ENCODE results near the gene RILP. TPM values are rescaled to one million over a fixed set of nuclear protein-coding genes. Genes with fewer than 3 reads are reported as not detected.

RILP gene
- total and polyA plus RNA-seq, 10 of the 15 experiments (the other 5 are each of a cell fraction or from before 2014, with no cell fraction given), result 0.60 to 6.1 (median 3.3) TPM; not detected in 1

DNA sequence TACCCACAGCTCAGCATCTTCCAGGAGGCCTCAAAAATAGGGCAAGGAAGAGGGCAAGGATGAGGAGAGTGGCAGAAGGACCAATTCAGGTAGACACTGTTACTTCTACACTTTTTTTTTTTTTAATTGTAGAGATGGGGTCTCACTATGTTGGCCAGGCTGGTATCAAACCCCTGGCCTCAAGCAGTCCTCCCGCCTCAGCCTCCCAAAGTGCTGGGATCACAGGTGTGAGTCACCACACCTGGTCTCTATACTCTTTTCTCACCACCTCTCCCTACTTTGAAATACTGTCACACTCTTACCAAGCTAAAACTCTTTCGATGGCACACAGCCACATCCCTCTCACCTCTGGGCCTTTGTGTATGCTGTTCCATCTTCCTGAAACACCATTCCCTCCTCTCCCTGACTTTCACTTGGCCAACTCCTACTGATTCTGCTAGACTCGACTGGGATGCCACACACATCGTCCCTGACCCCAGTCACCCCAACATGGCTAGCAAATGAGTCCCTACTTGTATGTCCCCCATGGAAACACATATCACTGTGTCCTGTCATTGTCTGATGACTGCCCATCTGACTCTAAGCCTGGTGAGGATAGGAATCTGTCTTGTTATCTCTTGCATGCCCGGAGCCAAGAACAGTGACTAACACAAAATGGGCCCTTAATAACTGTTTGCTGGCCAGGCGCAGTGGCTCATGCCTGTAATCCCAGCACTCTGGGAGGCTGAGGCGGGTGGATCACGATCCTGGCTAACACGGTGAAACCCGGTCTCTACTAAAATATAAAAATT, 13.8 kb downstream of the RILP start:
- Histone ChIP-seq H3K27ac (ENCODE audit: control insufficient read depth, insufficient read depth) (no peak overlapping the region), H3K27me3 (replicated peaks in 1 of 2; ENCODE audit: control insufficient read depth in 2 of 2, insufficient read depth in 2 of 2, low read length in 1 of 2) (no peaks in the 10 kb centered on the region), H3K4me1 (ENCODE audit: control insufficient read depth, insufficient read depth, low read length) (peaks cover 10% of the 10 kb centered on the region), H4K20me1 (ENCODE audit: control insufficient read depth, insufficient read depth) (no peaks in the 10 kb centered on the region), H3K4me2 (ENCODE audit: control insufficient read depth, insufficient read depth) (no peak overlapping the region), H3K36me3 (ENCODE audit: control insufficient read depth in 2 of 2, insufficient read depth in 2 of 2, low read length in 1 of 2) (no peaks in the 10 kb centered on the region), H3K9me3 (replicated peaks; ENCODE audit: control insufficient read depth, insufficient read depth, low read length) (no peaks in the 10 kb centered on the region), H3K79me2 (ENCODE audit: control insufficient read depth, insufficient read depth, low read length) (no peaks in the 10 kb centered on the region), H3K9ac (ENCODE audit: control insufficient read depth, insufficient read depth, low read length) (no peak overlapping the region), H3K4me3 (no peak overlapping the region), H2AFZ (ENCODE audit: control insufficient read depth, low read depth, low read length) (no peak overlapping the region)
- RAD21 ChIA-PET (ENCODE audit: unreplicated experiment), result no interaction called here
- WGBS (ENCODE audit: insufficient coverage, insufficient replicate concordance, low lambda C conversion rate, missing lambda C conversion rate), result 74% methylated on average over 10 of the region's 10 CpGs
- no peak for DNase-seq (ENCODE audit: low read depth, low spot score)
- POLR2A ChIA-PET, result no interaction called here
- in situ Hi-C loops (cut with MboI) (no loop called here), intact Hi-C loops (cut with micrococcal nuclease; ENCODE audit: unreplicated experiment) (no loop called here)
- no peak for FAIRE-seq
- BruUV-seq (replicated peaks), result no TSS peak
- SMC1A ChIA-PET (ENCODE audit: uncharacterized antibody, unreplicated experiment), result interaction anchor here (0.8 to 1.1 kb wide), 2 partner anchors 14 to 62 kb away, joined by 3 read pairs; partner anchors contain the start of gene RILP
- ATAC-seq, result no peak
- CTCF ChIA-PET, result interaction anchor here (0.6 to 1.1 kb wide), 3 partner anchors 13 to 179 kb away, joined by 3 to 6 read pairs (median 3); no protein-coding TSS in a partner anchor
- TF ChIP-seq CEBPZ (IDR thresholded peaks at IDR 0.05; ENCODE audit: low read depth, low read length), result no peak
- TF ChIP-seq SUPT20H (IDR thresholded peaks at IDR 0.05; ENCODE audit: borderline replicate concordance, control insufficient read depth, low read depth, low read length), result no peak
- no peak for TF ChIP-seq ZNF217 (IDR thresholded peaks at IDR 0.05)
- TF ChIP-seq GABPA (IDR thresholded peaks at IDR 0.05; ENCODE audit: low read depth), result no peak
- no peak for TF ChIP-seq NR2C2 (IDR thresholded peaks at IDR 0.05; ENCODE audit: borderline replicate concordance, control insufficient read depth, insufficient read length, low read depth)
- no peak for TF ChIP-seq CBFB (IDR thresholded peaks at IDR 0.05; ENCODE audit: low read depth)
- TF ChIP-seq SP1 (IDR thresholded peaks at IDR 0.05; ENCODE audit: low read depth, low read length), result no peak
- TF ChIP-seq LARP7 (IDR thresholded peaks at IDR 0.05), result no peak
- TF ChIP-seq CREM (IDR thresholded peaks at IDR 0.05; ENCODE audit: low read depth), result no peak
- TF ChIP-seq ZNF207 (IDR thresholded peaks at IDR 0.05; ENCODE audit: borderline replicate concordance), result no peak
- no peak for TF ChIP-seq REST (IDR thresholded peaks at IDR 0.05; ENCODE audit: low read depth, low read length)
- TF ChIP-seq NFXL1 (IDR thresholded peaks at IDR 0.05; ENCODE audit: borderline replicate concordance), result no peak
- no peak for TF ChIP-seq PBX3 (IDR thresholded peaks at IDR 0.05; ENCODE audit: insufficient replicate concordance, low read depth, low read length)
- TF ChIP-seq, protein P1, sequence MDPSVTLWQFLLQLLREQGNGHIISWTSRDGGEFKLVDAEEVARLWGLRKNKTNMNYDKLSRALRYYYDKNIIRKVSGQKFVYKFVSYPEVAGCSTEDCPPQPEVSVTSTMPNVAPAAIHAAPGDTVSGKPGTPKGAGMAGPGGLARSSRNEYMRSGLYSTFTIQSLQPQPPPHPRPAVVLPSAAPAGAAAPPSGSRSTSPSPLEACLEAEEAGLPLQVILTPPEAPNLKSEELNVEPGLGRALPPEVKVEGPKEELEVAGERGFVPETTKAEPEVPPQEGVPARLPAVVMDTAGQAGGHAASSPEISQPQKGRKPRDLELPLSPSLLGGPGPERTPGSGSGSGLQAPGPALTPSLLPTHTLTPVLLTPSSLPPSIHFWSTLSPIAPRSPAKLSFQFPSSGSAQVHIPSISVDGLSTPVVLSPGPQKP (IDR thresholded peaks at IDR 0.05; ENCODE audit: low read depth, low read length), result no peak
- TF ChIP-seq RUNX3 (IDR thresholded peaks at IDR 0.05; ENCODE audit: low read length), result no peak

All from GM12878 (cell line).